Stomach smooth muscle (tissue), 2 donors: ENCODE results near the gene RNF181.
"Not testable (repeated sequence)": the region's sequence is repeated elsewhere in the genome, so short reads cannot be mapped to it uniquely, and the experiment has no call there.

Source experiments
- H3K27ac ChIP-seq: one replicate; pipeline ENCODE4 v1.7.0; 2013; ENCODE audit warnings: mild to moderate bottlenecking, low read length, inconsistent platforms
- H3K27me3 ChIP-seq, 2 donors: one replicate each; pipeline ENCODE4 v1.7.0; 2013; ENCODE audit warnings: low read length in 2 of 2; ENCODE audit not compliant: insufficient read depth in 2 of 2, control insufficient read depth in 1 of 2
- H3K36me3 ChIP-seq, 2 donors: one replicate each; pipeline ENCODE4 v1.7.0; 2013; ENCODE audit warnings: low read length in 2 of 2; ENCODE audit not compliant: control insufficient read depth in 2 of 2, insufficient read depth in 2 of 2
- H3K4me1 ChIP-seq: one replicate; pipeline ENCODE4 v1.7.0; 2013; ENCODE audit warnings: low read length; ENCODE audit not compliant: control insufficient read depth, insufficient read depth
- H3K4me3 ChIP-seq, 2 donors: one replicate each; pipeline ENCODE4 v1.7.0; 2013; ENCODE audit warnings: low read length in 2 of 2
- H3K9ac ChIP-seq, 2 donors: one replicate each; pipeline ENCODE4 v1.7.0; 2013; ENCODE audit warnings: low read length in 2 of 2, mild to moderate bottlenecking in 1 of 2
- H3K9me3 ChIP-seq, 2 donors: one replicate each; pipeline ENCODE4 v1.7.0; 2013; ENCODE audit warnings: low read length in 2 of 2; ENCODE audit not compliant: control insufficient read depth in 2 of 2
- donor health status: healthy.
- donor health status: Pancreatic carcinoma.

RNF181 gene

DNA sequence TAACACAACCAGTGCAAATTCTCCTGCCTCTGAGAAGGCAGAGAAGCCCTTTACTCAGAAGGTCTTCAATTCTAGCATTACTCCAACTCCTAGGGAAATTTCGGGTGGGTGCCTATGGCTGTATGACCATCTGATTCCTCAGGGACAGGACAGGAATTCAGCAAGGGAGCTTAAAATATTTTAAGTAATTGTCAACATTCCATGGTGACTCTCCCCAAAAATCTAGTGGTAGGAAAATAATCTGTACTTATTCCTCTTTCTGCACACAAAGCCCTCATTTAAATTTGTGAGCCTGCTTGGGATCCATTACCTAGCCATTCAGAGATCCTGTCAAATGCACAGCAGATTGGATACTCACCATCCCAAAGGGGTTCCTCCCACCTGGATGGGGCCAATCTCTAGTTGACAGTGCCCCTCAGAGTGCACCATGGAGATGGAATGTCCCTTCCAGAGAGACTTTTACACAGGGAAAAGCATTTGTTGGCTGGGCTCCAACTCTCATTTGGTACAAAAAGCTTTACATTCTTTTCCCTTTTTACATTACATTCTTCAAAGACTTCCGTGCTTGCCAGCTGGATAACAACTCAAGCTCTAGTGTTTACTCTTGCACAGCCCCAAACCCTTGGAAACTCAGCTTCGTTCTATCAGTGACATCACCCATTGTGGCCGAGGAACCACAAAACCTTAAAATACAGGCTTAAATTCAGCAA lies 10.0 kb downstream of the RNF181 start:
- Histone ChIP-seq H3K9ac (peak overlapping the region in 1 of 2 donors; percentile 21), H3K27me3 (no peaks in the 10 kb centered on the region), H3K36me3 (peaks cover 10 to 17% of the 10 kb centered on the region in 2 donors), H3K4me3 (no peak overlapping the region), H3K9me3 (no peaks in the 10 kb centered on the region), H3K27ac (peak overlapping the region; percentile 31), H3K4me1 (peaks cover 51% of the 10 kb centered on the region)

DNA sequence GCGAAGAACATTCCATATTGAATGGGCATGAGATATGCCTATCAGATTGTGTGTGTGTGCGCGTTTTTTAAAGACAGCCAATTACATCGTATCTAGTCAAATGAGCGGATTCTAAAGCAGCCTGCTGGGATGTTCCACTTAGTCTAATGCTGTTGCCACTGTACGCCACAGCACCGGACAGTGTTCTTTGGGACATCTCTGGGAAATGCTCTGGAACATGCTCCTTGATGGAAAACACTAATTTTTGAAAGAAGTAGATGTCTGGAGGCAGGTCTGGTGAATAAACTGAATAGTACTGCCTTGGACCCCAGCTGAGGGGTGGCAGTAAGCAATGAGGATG lies 10.5 kb downstream of the RNF181 start:
- H3K4me1 ChIP-seq = peaks cover 48% of the 10 kb centered on the region
- H3K9ac ChIP-seq = peak overlapping the region in 1 of 2 donors; percentile 21
- peaks cover 10 to 17% of the 10 kb centered on the region in 2 donors for H3K36me3 ChIP-seq
- H3K27me3 ChIP-seq = no peaks in the 10 kb centered on the region
- H3K27ac ChIP-seq = peak overlapping the region; percentile 31
- no peak overlapping the region for H3K4me3 ChIP-seq
- no peaks in the 10 kb centered on the region for H3K9me3 ChIP-seq

DNA sequence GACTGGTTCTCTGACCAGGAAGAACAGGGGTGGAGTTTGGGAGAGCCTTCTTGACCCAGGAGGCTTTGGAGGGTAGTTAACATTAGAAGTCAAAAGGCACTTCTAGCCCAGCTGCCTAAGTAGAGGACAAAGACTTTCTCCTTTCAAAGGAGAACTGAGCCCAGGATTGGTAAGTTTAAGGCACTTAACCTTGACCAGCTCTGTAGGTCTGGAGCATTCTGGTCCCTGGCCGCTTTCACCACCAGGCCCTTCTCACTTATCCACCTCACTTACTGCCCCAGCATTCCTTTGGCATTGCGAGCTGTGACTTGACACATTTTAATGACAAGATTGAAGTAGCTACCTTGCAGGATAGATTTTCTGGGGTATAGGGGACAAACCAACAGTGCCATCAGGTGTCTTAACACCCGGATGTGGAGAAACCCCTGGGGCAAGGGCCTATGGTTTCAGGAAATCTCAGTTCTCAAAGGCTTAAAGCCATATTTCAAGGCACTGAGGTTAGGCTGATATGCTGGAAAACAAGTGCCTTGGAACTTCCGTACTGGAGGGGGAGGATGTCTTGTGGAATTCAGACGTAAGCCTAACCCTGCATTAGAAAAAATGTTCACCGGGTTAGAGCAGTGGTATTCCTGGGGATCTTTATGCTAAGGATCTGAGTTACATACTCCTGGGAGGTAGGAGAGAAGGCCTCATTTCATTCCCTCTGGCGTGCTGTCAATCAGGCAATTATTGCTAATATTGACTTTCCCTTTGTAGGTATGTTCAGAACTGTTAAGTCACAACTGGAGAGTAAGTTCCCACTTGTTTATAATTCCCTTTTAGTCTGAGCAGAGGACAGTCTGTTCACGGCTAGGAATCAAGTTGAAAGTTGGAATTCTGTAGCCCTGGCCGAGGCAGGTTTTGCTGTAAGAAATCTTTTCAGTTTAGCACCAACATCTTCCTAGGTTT lies 12.0 kb downstream of the RNF181 start:
- Histone ChIP-seq H3K27ac (no peak overlapping the region), H3K9me3 (no peaks in the 10 kb centered on the region), H3K36me3 (peaks cover 10 to 17% of the 10 kb centered on the region in 2 donors), H3K9ac (no peak overlapping the region), H3K4me3 (no peak overlapping the region), H3K4me1 (peaks cover 41% of the 10 kb centered on the region), H3K27me3 (no peaks in the 10 kb centered on the region)

DNA sequence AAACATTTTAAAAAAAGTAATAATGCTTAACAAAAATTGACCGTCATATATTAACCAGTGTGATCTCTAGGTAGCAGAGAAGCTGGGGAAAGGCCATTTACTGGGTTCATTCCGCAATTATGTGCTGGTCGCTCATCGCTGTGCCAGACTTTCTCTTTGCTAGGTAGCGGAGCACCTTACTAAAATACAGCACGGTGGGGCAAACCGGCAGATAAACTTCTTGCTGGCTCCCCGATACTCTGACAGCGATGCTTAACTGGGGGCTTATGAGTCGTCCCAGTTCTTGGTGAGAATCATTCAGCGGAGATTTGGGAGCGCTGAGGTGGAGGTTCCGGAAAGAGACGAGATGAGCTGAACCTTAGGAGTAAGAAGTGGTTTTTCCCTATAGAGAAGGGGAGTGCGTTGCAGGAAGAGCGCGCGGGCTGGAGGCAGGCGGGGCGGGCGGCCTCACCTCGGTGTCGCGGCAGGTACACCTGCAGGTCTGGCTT lies 15.7 kb downstream of the RNF181 start:
- Histone ChIP-seq H3K27me3 (no peaks in the 10 kb centered on the region), H3K4me1 (peaks cover 17% of the 10 kb centered on the region), H3K9ac (peak overlapping the region; percentile 80 to 81), H3K36me3 (peaks cover 10 to 17% of the 10 kb centered on the region in 2 donors), H3K9me3 (no peaks in the 10 kb centered on the region), H3K27ac (peak overlapping the region; percentile 67), H3K4me3 (peak overlapping the region; percentile 79 to 91)

DNA sequence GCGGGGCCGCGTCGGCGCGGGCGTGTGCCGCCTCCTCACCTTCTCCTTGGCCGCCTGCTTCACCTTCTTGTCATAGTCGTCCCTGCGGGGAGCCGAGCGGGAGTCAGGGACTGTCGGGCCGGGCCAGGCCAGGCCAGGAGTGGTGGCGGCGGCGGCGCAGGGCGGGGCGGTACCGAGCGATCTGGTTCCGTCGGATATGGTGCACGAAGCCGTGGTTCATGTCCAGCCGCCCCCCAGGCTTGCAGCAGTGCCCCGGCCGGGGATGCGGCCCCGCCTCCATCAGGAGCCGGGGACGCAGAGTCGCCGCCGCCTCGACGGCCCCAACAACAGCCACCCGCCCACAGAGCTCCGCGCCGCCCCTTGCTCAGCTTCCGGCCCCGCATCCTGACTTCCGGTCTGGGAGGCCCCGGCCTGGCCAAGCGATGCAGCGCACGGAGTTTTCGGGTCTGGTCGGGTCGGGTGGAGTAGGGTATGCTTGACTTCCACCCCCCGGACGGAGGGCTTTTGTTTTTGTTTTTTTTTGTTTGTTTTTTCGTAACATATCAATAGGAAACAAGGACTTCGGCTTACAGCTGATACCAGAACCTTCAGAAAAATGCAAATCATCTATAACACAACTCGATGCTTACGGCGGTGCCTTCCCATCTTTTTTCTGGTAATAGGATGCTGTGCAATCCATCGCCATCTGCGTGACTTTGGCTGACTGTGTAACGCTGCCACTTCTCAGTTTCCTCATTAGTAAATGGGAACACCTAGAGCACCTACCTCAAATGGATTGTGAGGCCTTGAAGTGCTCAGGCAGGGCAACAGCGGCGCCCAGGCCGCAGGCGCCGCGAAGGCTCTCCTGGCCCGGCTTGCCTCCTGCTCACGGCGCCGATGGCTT lies 16.4 kb downstream of the RNF181 start, which contains the start of gene C2orf68:
Gene C2orf68 (minus strand): TSS at position 362 of the 883 bp plus-strand sequence. CDS start 82 bp downstream, at position 280.
- Histone ChIP-seq H3K4me1 (peaks cover 19% of the 10 kb centered on the region), H3K9ac (peak within 1 kb of the TSS; percentile 80 to 81), H3K27me3 (no peaks in the 10 kb centered on the region), H3K4me3 (peak within 1 kb of the TSS; percentile 79 to 91), H3K27ac (peak within 1 kb of the TSS; percentile 67), H3K9me3 (no peaks in the 10 kb centered on the region), H3K36me3 (peaks cover 10 to 17% of the 10 kb centered on the region in 2 donors)

DNA sequence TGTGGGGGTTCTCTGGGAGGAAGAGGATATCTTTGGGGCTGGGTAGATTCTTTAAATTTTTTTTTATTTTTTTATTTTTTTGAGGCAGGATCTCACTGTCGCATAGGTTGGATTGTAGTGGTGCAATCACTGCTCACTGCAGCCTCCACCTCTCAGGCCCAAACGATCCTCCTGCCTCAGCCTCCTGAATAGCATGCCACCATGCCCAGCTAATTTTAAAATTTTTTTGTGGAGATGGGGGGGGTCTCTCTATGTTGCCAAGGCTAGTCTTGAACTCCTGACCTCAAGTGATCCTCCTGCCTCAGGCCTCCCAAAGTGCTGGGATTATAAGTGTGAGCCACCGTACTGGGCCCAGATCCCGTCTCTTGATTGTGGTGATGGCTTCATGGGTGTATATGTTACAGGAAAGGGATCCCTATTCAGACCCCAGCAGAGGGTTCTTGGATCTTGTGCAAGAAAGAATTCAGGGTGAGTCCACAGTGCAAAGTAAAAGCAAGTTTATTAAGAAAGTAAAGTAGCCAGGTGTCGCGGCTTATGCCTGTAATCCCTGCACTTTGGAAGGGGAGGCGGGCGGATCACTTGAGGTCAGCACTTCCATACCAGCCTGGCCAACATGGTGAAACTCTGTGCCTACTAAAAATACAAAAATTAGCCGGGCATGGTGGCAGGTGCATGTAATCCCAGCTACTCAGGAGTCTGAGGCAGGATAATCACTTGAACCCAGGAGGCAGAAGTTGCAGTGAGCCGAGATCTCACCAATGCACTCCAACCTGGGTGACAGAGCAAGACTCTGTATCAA lies 18.4 kb downstream of the RNF181 start:
- H3K9me3 ChIP-seq = no peaks in the 10 kb centered on the region
- H3K4me3 ChIP-seq = no peak overlapping the region
- H3K9ac ChIP-seq = no peak overlapping the region
- H3K27me3 ChIP-seq = no peaks in the 10 kb centered on the region
- peaks cover 5 to 9% of the 10 kb centered on the region in 2 donors for H3K36me3 ChIP-seq
- peaks cover 24% of the 10 kb centered on the region for H3K4me1 ChIP-seq
- H3K27ac ChIP-seq = no peak overlapping the region

DNA sequence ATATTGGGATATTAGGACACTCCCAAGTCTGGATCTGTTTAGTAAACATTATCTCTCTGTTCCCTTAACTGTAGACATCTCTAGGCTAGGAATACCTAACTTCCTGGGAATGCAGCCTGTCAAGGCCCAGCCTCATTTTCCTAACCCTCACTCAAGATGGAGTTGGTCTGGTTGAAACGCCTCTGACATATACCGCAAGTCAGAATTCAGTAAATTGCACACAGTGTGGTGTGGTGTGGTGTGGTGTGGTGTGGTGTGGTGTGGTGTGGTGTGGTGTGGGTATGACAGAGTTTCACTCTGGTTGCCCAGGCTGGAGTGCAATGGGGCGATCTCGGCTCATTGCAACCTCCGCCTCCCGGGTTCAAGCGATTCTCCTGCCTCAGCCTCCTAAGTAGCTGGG lies 19.2 kb downstream of the RNF181 start:
- H3K9ac ChIP-seq, H3K4me3 ChIP-seq, H3K27me3 ChIP-seq, H3K9me3 ChIP-seq, H3K27ac ChIP-seq: not testable (repeated sequence)
- Histone ChIP-seq H3K36me3 (peaks cover 2 to 12% of the 10 kb centered on the region in 2 donors), H3K4me1 (peaks cover 22% of the 10 kb centered on the region)

DNA sequence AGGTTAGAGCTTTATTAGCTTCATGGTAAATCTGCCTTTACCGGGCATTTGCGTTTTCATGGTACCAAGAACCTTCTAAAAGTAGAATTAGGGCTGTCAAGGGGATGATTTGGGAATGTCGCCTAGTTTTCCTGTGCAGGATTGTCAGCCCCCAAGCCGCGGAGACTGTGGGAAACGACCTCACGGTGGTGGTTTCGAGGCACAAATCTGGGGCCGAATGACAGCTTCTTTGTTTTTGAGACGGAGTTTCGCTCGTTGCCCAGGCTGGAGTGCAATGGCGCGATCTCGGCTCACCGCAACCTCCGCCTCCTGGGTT lies 19.8 kb downstream of the RNF181 start:
- Histone ChIP-seq H3K27ac (peak overlapping the region; percentile 64), H3K27me3 (no peaks in the 10 kb centered on the region), H3K4me1 (peaks cover 20% of the 10 kb centered on the region), H3K4me3 (no peak overlapping the region), H3K9ac (no peak overlapping the region), H3K9me3 (no peaks in the 10 kb centered on the region), H3K36me3 (peaks cover 2 to 9% of the 10 kb centered on the region in 2 donors)

DNA sequence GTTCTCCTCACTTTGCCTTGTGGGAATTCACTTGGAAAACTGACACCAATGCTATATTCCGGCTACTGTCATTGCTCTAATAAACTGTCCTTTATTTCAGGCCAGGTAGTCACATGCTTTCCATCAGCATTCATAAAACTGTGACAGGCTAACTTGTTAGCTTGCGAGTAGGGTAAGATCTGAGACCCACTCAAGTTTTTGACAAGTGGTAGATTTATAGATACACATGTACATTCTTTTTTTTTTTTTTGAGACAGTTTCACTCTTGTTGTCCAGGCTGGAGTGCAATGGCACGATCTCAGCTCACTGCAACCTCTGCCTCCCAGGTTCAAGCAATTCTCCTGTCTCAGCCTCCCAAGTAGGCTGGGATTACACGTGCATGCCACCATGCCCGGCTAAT lies 22.2 kb downstream of the RNF181 start:
- H3K27ac ChIP-seq, H3K9me3 ChIP-seq, H3K27me3 ChIP-seq, H3K9ac ChIP-seq: not testable (repeated sequence)
- Histone ChIP-seq H3K36me3 (peaks cover 11 to 18% of the 10 kb centered on the region in 2 donors), H3K4me1 (peaks cover 13% of the 10 kb centered on the region), H3K4me3 (peak overlapping the region in 1 of 2 donors; percentile 0)
